COLO668 (cell line): ENCODE measurements around the gene POC1A.

Experiments used
- DNase-seq: peaks from one replicate; lab custom pipeline; 2025; ENCODE audit not compliant: unreplicated experiment; lab: John Stamatoyannopoulos, UW

POC1A gene

GRCh38 chr3:52070724-52071621 lies 83.2 kb downstream of the POC1A start:
- no peak for DNase-seq

GRCh38 chr3:52069855-52070254 lies 84.4 kb downstream of the POC1A start:
- DNase-seq: no peak

- no peak for DNase-seq
Observed at GRCh38 chr3:52069135-52069534, 85.1 kb downstream of the POC1A start.

GRCh38 chr3:52068730-52069129 lies 85.5 kb downstream of the POC1A start:
- DNase-seq: no peak

- DNase-seq: no peak
Observed at GRCh38 chr3:52068055-52068571, 86.1 kb downstream of the POC1A start.

- DNase-seq: no peak
Observed at GRCh38 chr3:52067526-52067925, 86.7 kb downstream of the POC1A start.

- no peak for DNase-seq
Observed at GRCh38 chr3:52067046-52067445, 87.2 kb downstream of the POC1A start.

GRCh38 chr3:52065264-52065756 lies 88.9 kb downstream of the POC1A start:
- peak; percentile 7 for DNase-seq

- no peak for DNase-seq
Observed at GRCh38 chr3:52064561-52064960, 89.7 kb downstream of the POC1A start.

GRCh38 chr3:52063026-52063723 lies 91.0 kb downstream of the POC1A start:
- DNase-seq: no peak

- DNase-seq: peak; percentile 9
Observed at GRCh38 chr3:52062505-52062904, 91.7 kb downstream of the POC1A start.

GRCh38 chr3:52061121-52061910 lies 92.9 kb downstream of the POC1A start:
- no peak for DNase-seq

- DNase-seq: no peak
Observed at GRCh38 chr3:52059781-52060180, 94.4 kb downstream of the POC1A start.

- no peak for DNase-seq
Observed at GRCh38 chr3:52057812-52058495, 96.3 kb downstream of the POC1A start.

GRCh38 chr3:52056968-52057811 lies 97.0 kb downstream of the POC1A start:
- peak; percentile 97 for DNase-seq

GRCh38 chr3:52056521-52056967 lies 97.7 kb downstream of the POC1A start, which contains the start of gene DUSP7:
Gene DUSP7 (minus strand): TSS chr3:52056571. CDS start chr3:52056366, 205 bp downstream.
- peak; percentile 78 for DNase-seq

GRCh38 chr3:52055537-52056351 lies 98.5 kb downstream of the POC1A start:
- peak; percentile 61 for DNase-seq
